Measurements from ENCODE around the gene FXYD6. TPM values are rescaled to one million over a fixed set of nuclear protein-coding genes. Genes with fewer than 3 reads are reported as not detected.
A peak's percentile ranks its signal among the peaks of the same experiment; 100 is the strongest.

Gene FXYD6
- total RNA-seq, 1 experiment from 2014 or later = 1.0 TPM

- no peaks in the 10 kb centered on the region for H3K4me1 ChIP-seq
- Mint-ChIP-seq H3K4me1 (ENCODE audit: low read depth, unreplicated experiment) (peaks cover 11% of the 10 kb centered on the region), H3K4me3 (ENCODE audit: unreplicated experiment) (no peak overlapping the region), H3K27me3 (ENCODE audit: insufficient read depth, unreplicated experiment) (peaks cover 4% of the 10 kb centered on the region), H3K27ac (ENCODE audit: unreplicated experiment) (no peak overlapping the region), H3K36me3 (ENCODE audit: insufficient read depth, unreplicated experiment) (no peaks in the 10 kb centered on the region), H3K9me3 (ENCODE audit: unreplicated experiment) (no peaks in the 10 kb centered on the region)
- H3K4me3 ChIP-seq (ENCODE audit: low read depth, low read length) = no peak overlapping the region
- CTCF ChIA-PET = interaction anchor here (7.8 kb wide), 1 partner anchor 107 kb away, joined by 165 read pairs; no protein-coding TSS in a partner anchor
- peak in 1 of 2 experiments; percentile 25 for DNase-seq
- no peaks in the 10 kb centered on the region for H3K27me3 ChIP-seq (replicated peaks; ENCODE audit: control insufficient read depth, insufficient read depth, low read length)
- no peaks in the 10 kb centered on the region for H3K36me3 ChIP-seq (ENCODE audit: control insufficient read depth, insufficient read depth, low read length)
- no peak for TF ChIP-seq CTCF (IDR thresholded peaks at IDR 0.05; ENCODE audit: insufficient read depth in 1 of 2, low read depth in 1 of 2, low read length in 1 of 2, severe bottlenecking in 1 of 2, unreplicated experiment in 1 of 2)
- H3K9me3 ChIP-seq = no peaks in the 10 kb centered on the region
- intact Hi-C loops (cut with micrococcal nuclease; ENCODE audit: unreplicated experiment) = no loop called here
- no TSS peak for BruUV-seq (replicated peaks)
- POLR2A ChIA-PET = no interaction called here
Measured at GRCh38 chr11:117839380-117839881, 37.0 kb downstream of the FXYD6 start.

- intact Hi-C loops (cut with micrococcal nuclease; ENCODE audit: unreplicated experiment) = no loop called here
- no TSS peak for BruUV-seq (replicated peaks)
- Histone ChIP-seq H3K4me3 (ENCODE audit: low read depth, low read length) (no peak overlapping the region), H3K4me1 (peaks cover 3% of the 10 kb centered on the region; the same call in 1 of the 2 replicates), H3K27me3 (replicated peaks; ENCODE audit: control insufficient read depth, insufficient read depth, low read length) (no peaks in the 10 kb centered on the region), H3K9me3 (no peaks in the 10 kb centered on the region), H3K36me3 (ENCODE audit: control insufficient read depth, insufficient read depth, low read length) (no peaks in the 10 kb centered on the region)
- no peak overlapping the region for H3K4me3 Mint-ChIP-seq (ENCODE audit: unreplicated experiment)
- no peak overlapping the region for H3K27ac Mint-ChIP-seq (ENCODE audit: unreplicated experiment)
- no peaks in the 10 kb centered on the region for H3K9me3 Mint-ChIP-seq (ENCODE audit: unreplicated experiment)
- ChIA-PET CTCF (interaction anchor here (1.0 kb wide), 1 partner anchor 108 kb away, joined by 4 read pairs; no protein-coding TSS in a partner anchor), POLR2A (no interaction called here)
- no peak for TF ChIP-seq CTCF (IDR thresholded peaks at IDR 0.05; ENCODE audit: insufficient read depth in 1 of 2, low read depth in 1 of 2, low read length in 1 of 2, severe bottlenecking in 1 of 2, unreplicated experiment in 1 of 2)
- peaks cover 4% of the 10 kb centered on the region for H3K27me3 Mint-ChIP-seq (ENCODE audit: insufficient read depth, unreplicated experiment)
- H3K4me1 Mint-ChIP-seq (ENCODE audit: low read depth, unreplicated experiment) = peaks cover 17% of the 10 kb centered on the region
- H3K36me3 Mint-ChIP-seq (ENCODE audit: insufficient read depth, unreplicated experiment) = no peaks in the 10 kb centered on the region
- DNase-seq = peak in 1 of 2 experiments; percentile 19
Measured at GRCh38 chr11:117838901-117839300, 37.6 kb downstream of the FXYD6 start.

- CTCF ChIA-PET = interaction anchor here (1.0 kb wide), 2 partner anchors 29 to 109 kb away, joined by 3 to 4 read pairs; no protein-coding TSS in a partner anchor
Measured at GRCh38 chr11:117837791-117838190, 38.7 kb downstream of the FXYD6 start.

More at GRCh38 chr11:117837791-117838190, 38.7 kb downstream of the FXYD6 start:
- intact Hi-C loops (cut with micrococcal nuclease; ENCODE audit: unreplicated experiment) = no loop called here
- no peak for DNase-seq
- Histone ChIP-seq H3K4me1 (peaks cover 14% of the 10 kb centered on the region), H3K9me3 (no peaks in the 10 kb centered on the region), H3K36me3 (ENCODE audit: control insufficient read depth, insufficient read depth, low read length) (no peaks in the 10 kb centered on the region), H3K27me3 (replicated peaks; ENCODE audit: control insufficient read depth, insufficient read depth, low read length) (no peaks in the 10 kb centered on the region), H3K4me3 (ENCODE audit: low read depth, low read length) (no peak overlapping the region)
- Mint-ChIP-seq H3K36me3 (ENCODE audit: insufficient read depth, unreplicated experiment) (peaks cover 5% of the 10 kb centered on the region), H3K27me3 (ENCODE audit: insufficient read depth, unreplicated experiment) (peaks cover 4% of the 10 kb centered on the region), H3K4me3 (ENCODE audit: unreplicated experiment) (no peak overlapping the region), H3K27ac (ENCODE audit: unreplicated experiment) (peak overlapping the region; percentile 19), H3K9me3 (ENCODE audit: unreplicated experiment) (no peaks in the 10 kb centered on the region), H3K4me1 (ENCODE audit: low read depth, unreplicated experiment) (peaks cover 23% of the 10 kb centered on the region)
- no TSS peak for BruUV-seq (replicated peaks)
- no peak for TF ChIP-seq CTCF (IDR thresholded peaks at IDR 0.05; ENCODE audit: insufficient read depth in 1 of 2, low read depth in 1 of 2, low read length in 1 of 2, severe bottlenecking in 1 of 2, unreplicated experiment in 1 of 2)
- POLR2A ChIA-PET = no interaction called here

Measured in Caco-2 (cell line).